Omental fat pad (tissue), 4 donors: ENCODE data around the gene PGR. TPM values are rescaled to one million over a fixed set of nuclear protein-coding genes. Genes with fewer than 3 reads are reported as not detected.
"Not testable (repeated sequence)": the region's sequence is repeated elsewhere in the genome, so short reads cannot be mapped to it uniquely, and the experiment has no call there.

ENCODE experiments used
- ATAC-seq: fragments of 150-250 bp; one replicate; pipeline ENCODE4 v1.9.1; 2016; ENCODE audit warnings: mild to moderate bottlenecking, moderate library complexity; ENCODE audit not compliant: low FRiP score
- DNase-seq: peaks from one replicate; pipeline ENCODE4 v3.0.0-alpha.2; 2019; ENCODE audit warnings: low spot score
- CTCF ChIP-seq, 3 donors: fragments of 450-650 bp; IDR thresholded peaks; one replicate each; pipeline ENCODE4 v1.5.1; 2016 to 2017; ENCODE audit warnings: antibody characterized with exemption in 3 of 3, mild to moderate bottlenecking in 3 of 3, moderate library complexity in 2 of 3
- total RNA-seq, 4 donors: library from RNA; depleted of rRNA; stranded (reverse); fragments of >200 nt; gene quantifications; one replicate each; pipeline ENCODE4 v1.1.0, GENCODE V29; 2016

PGR gene
- total RNA-seq, 4 donors from 2014 or later: 0.60 to 2.4 (median 1.3) TPM

GRCh38 chr11:101019870-101020269, 109.7 kb downstream of the PGR start:
- ATAC-seq (no peak), DNase-seq (no peak)
- TF ChIP-seq CTCF (IDR thresholded peaks at IDR 0.05): no peak

- no peak for DNase-seq
- no peak for TF ChIP-seq CTCF (IDR thresholded peaks at IDR 0.05)
- no peak for ATAC-seq
Measured at GRCh38 chr11:101014600-101015285, 114.9 kb downstream of the PGR start.

GRCh38 chr11:101013702-101014101, 115.9 kb downstream of the PGR start:
- ATAC-seq, DNase-seq: not testable (repeated sequence)

GRCh38 chr11:101011881-101012280, 117.7 kb downstream of the PGR start:
- ATAC-seq (no peak), DNase-seq (no peak)
- no peak for TF ChIP-seq CTCF (IDR thresholded peaks at IDR 0.05)

GRCh38 chr11:101010899-101011298, 118.7 kb downstream of the PGR start:
- no peak for TF ChIP-seq CTCF (IDR thresholded peaks at IDR 0.05)
- DNase-seq (no peak), ATAC-seq (no peak)

- no peak for ATAC-seq
- no peak for DNase-seq
- no peak for TF ChIP-seq CTCF (IDR thresholded peaks at IDR 0.05)
Measured at GRCh38 chr11:101009690-101010055, 119.9 kb downstream of the PGR start.

GRCh38 chr11:101008961-101009689, 120.5 kb downstream of the PGR start:
- TF ChIP-seq CTCF (IDR thresholded peaks at IDR 0.05): no peak
- ATAC-seq (no peak), DNase-seq (no peak)
